ENCODE measurements around the gene LRTM2. TPM values are rescaled to one million over a fixed set of nuclear protein-coding genes. Genes with fewer than 3 reads are reported as not detected.

Gene LRTM2
- total and polyA plus RNA-seq, 12 donors: 0.06 TPM; not detected in 11

- Histone ChIP-seq H3K4me3 (no peak overlapping the region), H3K4me1 (replicated peaks in 1 of 2) (no peaks in the 10 kb centered on the region), H3K9me3 (replicated peaks in 1 of 3) (no peaks in the 10 kb centered on the region), H3K27ac (no peak overlapping the region), H3K27me3 (no peaks in the 10 kb centered on the region), H3K36me3 (replicated peaks in 1 of 2) (no peaks in the 10 kb centered on the region)
- 68 to 82% (median 79%) methylated on average over 7 to 8 of the region's 8 CpGs for WGBS, 4 donors
- no peak for TF ChIP-seq POLR2A (IDR thresholded peaks at IDR 0.05)
- intact Hi-C loops (cut with DNase I): no loop called here
- DNase-seq: no peak
Observed at GRCh38 chr12:1883513-1883912, 63.1 kb downstream of the LRTM2 start.

- Histone ChIP-seq H3K27me3 (no peaks in the 10 kb centered on the region), H3K27ac (no peak overlapping the region), H3K9me3 (replicated peaks in 1 of 3) (no peaks in the 10 kb centered on the region), H3K36me3 (replicated peaks in 1 of 2) (no peaks in the 10 kb centered on the region), H3K4me3 (no peak overlapping the region), H3K4me1 (replicated peaks in 1 of 2) (no peaks in the 10 kb centered on the region)
- DNase-seq: no peak
- TF ChIP-seq POLR2A (IDR thresholded peaks at IDR 0.05) (no peak), CTCF (IDR thresholded peaks at IDR 0.05) (no peak)
- WGBS, 4 donors: 88 to 94% (median 91%) methylated on average over 9 of the region's 9 CpGs
- intact Hi-C loops (cut with DNase I): no loop called here
Observed at GRCh38 chr12:1884651-1885050, 64.3 kb downstream of the LRTM2 start.

DNA sequence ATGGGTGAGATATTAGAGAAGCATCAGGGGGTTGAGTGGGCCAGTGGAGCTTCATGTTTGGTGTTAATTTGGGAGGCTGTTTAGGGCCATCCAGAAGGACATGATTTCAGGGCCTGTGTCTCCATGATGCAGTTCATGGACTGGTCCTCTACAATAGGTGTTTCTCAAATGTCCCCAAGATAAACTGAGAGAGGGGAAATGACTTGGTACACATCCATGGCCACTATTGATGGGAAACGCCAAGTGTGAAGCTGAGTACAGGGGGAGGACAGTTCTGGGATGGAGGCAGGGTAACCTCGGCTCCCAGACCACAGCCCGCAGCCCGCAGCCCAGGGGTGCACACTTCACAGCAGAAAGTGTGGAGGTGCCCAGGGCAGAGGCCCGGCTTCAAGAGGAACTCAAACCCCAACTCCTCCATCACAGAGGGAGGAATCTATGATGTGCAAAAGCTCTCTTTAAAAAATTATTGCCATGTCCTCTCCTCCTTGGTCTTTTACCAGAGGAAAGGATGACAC, 64.8 kb downstream of the LRTM2 start:
- no peak for TF ChIP-seq POLR2A (IDR thresholded peaks at IDR 0.05)
- TF ChIP-seq CTCF (IDR thresholded peaks at IDR 0.05): no peak
- no peak overlapping the region for H3K27ac ChIP-seq
- H3K9me3 ChIP-seq (replicated peaks in 1 of 3): no peaks in the 10 kb centered on the region
- H3K27me3 ChIP-seq: no peaks in the 10 kb centered on the region
- H3K4me1 ChIP-seq (replicated peaks in 1 of 2): no peaks in the 10 kb centered on the region
- no peak for DNase-seq
- no peak overlapping the region for H3K4me3 ChIP-seq
- H3K36me3 ChIP-seq (replicated peaks in 1 of 2): no peaks in the 10 kb centered on the region
- intact Hi-C loops (cut with DNase I): no loop called here
- 91 to 96% (median 93%) methylated on average over 4 to 5 of the region's 5 CpGs; no CpG with 5 or more reads in 1 of the 4 donors for WGBS, 4 donors

GRCh38 chr12:1885599-1886245, 65.4 kb downstream of the LRTM2 start:
- H3K27ac ChIP-seq: no peak overlapping the region
- H3K9me3 ChIP-seq (replicated peaks in 1 of 3): no peaks in the 10 kb centered on the region
- DNase-seq: no peak
- WGBS, 4 donors: 74 to 92% (median 82%) methylated on average over 10 to 13 of the region's 13 CpGs
- H3K4me3 ChIP-seq: no peak overlapping the region
- intact Hi-C loops (cut with DNase I): no loop called here
- TF ChIP-seq CTCF (IDR thresholded peaks at IDR 0.05) (no peak), POLR2A (IDR thresholded peaks at IDR 0.05) (no peak)
- no peaks in the 10 kb centered on the region for H3K36me3 ChIP-seq (replicated peaks in 1 of 2)
- no peaks in the 10 kb centered on the region for H3K27me3 ChIP-seq
- H3K4me1 ChIP-seq (replicated peaks in 1 of 2): no peaks in the 10 kb centered on the region

Other genes starting within 250 kb of the LRTM2 start
- 10 to 100 TPM in 8 of 9 donors, 1 to 10 TPM in 1; 4.5 to 19.1 (median 12.9) TPM for gene FBXL14, start 226.0 kb upstream of the LRTM2 start, total RNA-seq
- gene FBXL14, start 226.0 kb upstream of the LRTM2 start, polyA plus RNA-seq: 1 to 10 TPM; 1.2 to 3.5 (median 1.2) TPM
- 10 to 100 TPM in 1 of 9 donors, 1 to 10 TPM in 6, under 1 TPM in 2; 0.44 to 11.1 (median 3.2) TPM for gene WNT5B, start 191.3 kb upstream of the LRTM2 start, total RNA-seq
- gene WNT5B, start 191.3 kb upstream of the LRTM2 start, polyA plus RNA-seq: 1 to 10 TPM in 2 of 3 donors, under 1 TPM in 1; 0.57 to 1.3 (median 1.2) TPM
- gene ADIPOR2, start 129.5 kb upstream of the LRTM2 start, total RNA-seq: 100 to 1,000 TPM in 5 of 9 donors, 10 to 100 TPM in 4; 59.5 to 214 (median 116) TPM
- 100 to 1,000 TPM in 1 of 3 donors, 10 to 100 TPM in 2; 46.2 to 147 (median 66.0) TPM for gene ADIPOR2, start 129.5 kb upstream of the LRTM2 start, polyA plus RNA-seq
- gene CACNA2D4, start 98.1 kb downstream of the LRTM2 start, total RNA-seq: 1 to 10 TPM in 7 of 9 donors, under 1 TPM in 2; 0.54 to 9.1 (median 3.1) TPM
- 1 to 10 TPM; 1.4 to 4.4 (median 3.1) TPM for gene CACNA2D4, start 98.1 kb downstream of the LRTM2 start, polyA plus RNA-seq
- gene DCP1B, start 183.9 kb downstream of the LRTM2 start, total RNA-seq: 10 to 100 TPM; 12.4 to 47.9 (median 35.6) TPM
- gene DCP1B, start 183.9 kb downstream of the LRTM2 start, polyA plus RNA-seq: 10 to 100 TPM; 12.4 to 29.0 (median 13.3) TPM
- 1 to 10 TPM; 1.4 to 5.8 (median 3.6) TPM for gene CACNA1C, start 232.4 kb downstream of the LRTM2 start, total RNA-seq
- 1 to 10 TPM; 2.0 to 5.4 (median 2.4) TPM for gene CACNA1C, start 232.4 kb downstream of the LRTM2 start, polyA plus RNA-seq